GM18867 (cell line): ENCODE data around the gene MAP2.

Source experiments
- ATAC-seq: cut with Tn5 transposase; IDR thresholded peaks from one replicate; pipeline ENCODE4 v1.9.1; 2021; ENCODE audit warnings: mild to moderate bottlenecking, moderate library complexity; ENCODE audit not compliant: unreplicated experiment

Gene MAP2

DNA sequence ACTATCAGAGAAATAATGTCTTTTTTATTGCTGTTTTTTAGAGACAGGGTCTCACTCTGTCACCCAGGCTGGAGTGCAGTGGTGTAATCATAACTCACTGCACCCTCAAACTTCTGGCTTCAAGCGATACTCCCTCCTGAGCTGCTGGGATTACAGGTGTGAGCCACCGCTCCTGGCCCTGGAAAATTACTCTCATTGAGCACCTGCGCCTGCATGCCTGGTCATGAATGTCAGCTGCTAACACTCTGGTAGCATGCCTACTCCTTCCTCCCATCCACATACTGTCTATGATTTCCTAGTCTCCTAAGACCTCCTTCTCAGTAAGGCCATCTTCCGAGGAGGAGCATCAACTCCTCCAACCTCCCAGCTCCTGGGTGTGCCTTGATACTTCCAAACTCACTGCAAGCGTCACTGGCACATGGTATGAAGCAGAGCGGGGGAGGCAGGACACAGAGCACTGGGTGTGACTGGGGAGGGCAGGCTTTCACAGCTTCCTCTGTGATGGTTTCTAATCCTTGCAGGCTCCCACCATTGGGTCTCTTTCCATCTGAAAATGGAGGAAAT lies 1.6 kb upstream of the MAP2 start:
- no peak for ATAC-seq

GRCh38 chr2:209424199-209424701 lies 403 bp downstream of the MAP2 start:
- ATAC-seq = peak; percentile 22

- no peak for ATAC-seq
Measured at GRCh38 chr2:209424781-209425470, 1.1 kb downstream of the MAP2 start.

- peak; percentile 39 for ATAC-seq
Measured at GRCh38 chr2:209425471-209426071, 1.7 kb downstream of the MAP2 start.

DNA sequence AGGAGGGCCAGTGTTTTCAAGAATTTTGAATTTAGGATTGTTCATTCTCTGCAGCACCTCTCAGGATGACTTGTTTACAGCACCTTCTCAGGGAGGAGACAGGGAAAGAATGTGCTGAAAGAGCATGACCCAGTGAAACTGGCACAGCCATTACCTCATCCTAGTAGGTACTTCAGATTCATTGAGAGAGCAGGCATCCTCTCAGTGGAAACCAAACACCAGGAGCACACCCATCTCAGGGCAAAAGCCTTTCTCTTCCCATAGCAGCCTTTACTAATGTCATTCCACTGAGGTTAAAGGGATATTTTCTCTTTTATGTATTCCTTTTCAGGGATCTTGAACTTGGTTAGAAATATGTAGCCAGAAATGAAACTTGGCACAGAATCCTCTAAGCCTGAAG lies 2.6 kb downstream of the MAP2 start:
- no peak for ATAC-seq

- no peak for ATAC-seq
Measured at GRCh38 chr2:209431701-209432100, 7.9 kb downstream of the MAP2 start.

GRCh38 chr2:209441541-209441940 lies 17.7 kb downstream of the MAP2 start:
- no peak for ATAC-seq

GRCh38 chr2:209442939-209443338 lies 19.1 kb downstream of the MAP2 start:
- no peak for ATAC-seq

DNA sequence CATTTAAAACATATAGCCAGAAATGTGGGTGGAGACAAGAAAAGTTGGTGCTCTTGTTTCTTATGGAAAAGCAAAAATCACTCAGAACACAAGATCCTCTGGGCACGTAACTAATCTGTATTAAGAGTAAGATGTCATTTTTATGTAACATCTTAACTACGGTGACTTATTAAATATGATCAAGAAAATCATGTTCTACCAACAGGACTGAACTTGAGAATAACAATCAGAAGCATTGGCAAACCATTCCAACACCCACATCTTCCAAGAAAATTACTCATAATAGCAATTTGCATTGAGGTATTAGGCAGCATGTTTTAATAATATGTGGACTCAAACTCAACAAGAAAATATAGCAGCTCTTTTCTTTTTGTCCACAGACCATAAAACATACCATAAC lies 21.6 kb downstream of the MAP2 start:
- ATAC-seq = no peak

DNA sequence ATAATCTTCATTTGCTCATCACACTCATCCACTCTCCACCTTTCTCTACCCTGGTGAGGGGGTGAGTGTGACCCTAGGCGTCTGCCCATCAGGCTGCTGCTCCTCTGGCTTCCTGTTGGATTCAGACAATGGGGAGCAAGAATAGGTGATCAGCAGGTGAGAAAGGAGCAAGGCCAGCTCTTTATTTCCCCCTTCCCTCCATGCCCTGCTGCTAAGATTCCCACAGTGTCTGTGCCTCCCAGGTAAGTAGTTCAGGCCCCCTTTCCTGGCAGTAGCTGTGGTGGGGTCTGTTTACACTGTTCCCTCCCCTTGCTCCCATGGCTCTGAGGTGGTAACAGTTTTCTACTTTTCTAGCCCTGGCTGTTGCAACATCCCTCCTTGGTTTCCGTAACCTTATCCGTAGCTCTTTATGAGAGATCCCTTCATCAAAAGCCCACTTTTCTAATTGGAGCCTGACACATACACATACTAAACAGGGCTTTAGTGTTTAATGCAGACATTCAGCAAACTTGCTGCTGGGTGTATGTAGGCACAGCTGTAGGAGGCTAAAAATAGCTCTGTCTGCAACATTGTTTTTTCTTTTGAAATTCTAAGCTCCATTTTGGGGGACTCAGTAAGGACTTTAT lies 27.5 kb downstream of the MAP2 start:
- no peak for ATAC-seq

DNA sequence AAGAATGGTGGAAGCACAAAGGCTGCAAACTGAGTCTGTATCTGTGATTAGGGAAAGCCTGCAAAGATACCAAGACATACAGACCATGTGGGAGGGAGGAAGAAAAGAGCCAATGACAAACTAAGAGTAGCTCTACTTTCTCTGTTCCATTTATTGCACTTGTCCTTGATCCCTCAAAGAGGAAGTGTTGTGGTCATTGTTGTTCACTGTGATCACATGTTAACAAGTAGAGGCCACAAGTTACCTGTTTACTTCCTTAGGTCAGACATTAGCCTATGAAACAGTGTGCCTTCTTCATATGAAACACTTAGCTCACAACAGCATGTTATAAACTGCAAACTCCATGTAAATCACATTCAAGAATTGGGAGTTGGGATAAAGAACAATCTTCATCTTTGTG lies 32.6 kb downstream of the MAP2 start:
- ATAC-seq = no peak

DNA sequence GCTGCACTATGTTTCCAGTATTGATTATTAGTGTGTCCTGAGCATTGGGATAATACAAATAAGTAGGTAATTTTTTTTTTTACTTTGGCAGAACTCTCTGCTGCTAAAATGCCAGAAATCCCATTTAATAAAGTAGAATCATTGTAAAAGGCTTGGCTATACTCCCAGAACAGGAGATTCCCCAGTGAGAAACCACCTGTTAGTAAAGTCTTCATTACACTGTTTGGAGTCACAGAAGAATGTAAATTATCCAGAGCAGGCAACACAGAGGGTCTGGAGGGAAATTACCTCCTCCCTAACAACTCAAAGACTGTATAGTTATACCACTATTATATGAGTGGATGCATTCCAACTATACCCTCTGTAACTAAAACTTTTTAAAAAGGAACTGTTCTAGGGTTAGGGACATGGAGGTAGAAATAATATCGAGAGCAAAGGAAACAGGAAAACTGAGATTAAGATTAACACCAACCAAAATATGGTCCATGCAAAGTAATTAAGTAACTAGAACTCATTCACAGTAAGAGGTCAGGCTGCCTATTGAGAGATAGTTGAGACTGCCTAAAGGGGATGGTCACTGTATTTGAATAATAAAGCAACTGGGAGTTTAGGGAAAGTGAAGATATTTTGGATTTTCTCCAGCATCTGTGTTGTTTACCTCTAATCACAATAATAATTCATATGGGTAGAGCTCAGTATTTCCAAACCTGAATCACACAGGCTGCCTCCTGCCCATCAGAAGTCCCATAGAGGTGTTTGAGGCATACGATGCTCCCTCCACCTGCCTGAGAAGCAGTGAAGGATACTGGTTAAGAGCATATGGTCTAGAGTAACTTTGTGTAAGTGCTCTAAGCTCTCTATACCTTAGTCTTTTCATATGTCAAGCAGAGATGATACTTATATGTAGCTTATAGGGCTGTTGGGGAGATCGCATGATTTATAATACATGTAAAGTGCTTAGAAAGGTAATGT lies 34.4 kb downstream of the MAP2 start:
- no peak for ATAC-seq

DNA sequence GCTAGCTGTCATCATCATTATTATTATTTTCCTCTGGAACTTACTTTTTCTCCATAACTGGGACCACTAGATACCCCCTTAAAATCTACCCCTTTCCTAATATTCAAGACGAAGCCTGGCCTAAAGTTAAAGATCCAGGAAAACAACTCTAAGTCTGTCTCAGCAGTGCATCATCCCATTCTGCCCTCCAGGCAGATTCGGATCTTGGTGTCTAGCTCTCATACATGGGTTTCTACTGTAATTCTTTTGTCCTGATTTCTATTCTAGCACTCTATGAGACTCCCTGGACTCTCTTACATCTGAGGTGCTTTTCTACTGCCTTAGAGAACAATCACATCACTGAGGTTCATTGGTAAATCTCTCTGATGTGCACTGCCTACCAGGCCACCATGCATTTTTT lies 35.5 kb downstream of the MAP2 start:
- ATAC-seq = no peak

GRCh38 chr2:209460151-209460761 lies 36.4 kb downstream of the MAP2 start:
- no peak for ATAC-seq

- ATAC-seq = no peak
Measured at GRCh38 chr2:209463226-209463625, 39.4 kb downstream of the MAP2 start.

GRCh38 chr2:209463835-209464234 lies 40.0 kb downstream of the MAP2 start:
- ATAC-seq = no peak

GRCh38 chr2:209468846-209469245 lies 45.0 kb downstream of the MAP2 start:
- ATAC-seq = no peak

GRCh38 chr2:209469481-209469880 lies 45.6 kb downstream of the MAP2 start:
- ATAC-seq = no peak

DNA sequence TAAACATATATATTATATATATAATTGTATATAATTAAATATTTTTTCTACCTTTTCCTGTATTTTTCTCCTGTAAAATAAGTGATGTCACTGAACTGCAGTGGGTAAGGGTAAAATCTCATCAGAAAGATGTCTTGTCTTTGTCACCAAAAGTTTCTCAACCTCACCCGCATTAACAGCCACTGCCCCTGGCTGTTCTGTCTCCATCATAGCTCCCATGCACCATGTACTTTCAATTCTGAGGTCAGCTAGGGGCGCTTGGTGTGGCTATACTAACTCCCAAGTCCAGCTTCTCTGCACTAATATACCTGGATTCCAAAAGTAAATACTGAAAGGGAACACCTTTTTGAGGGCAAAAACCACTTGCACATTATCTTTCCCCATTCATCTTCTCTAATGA lies 46.6 kb downstream of the MAP2 start:
- ATAC-seq = no peak

- no peak for ATAC-seq
Measured at GRCh38 chr2:209471037-209471436, 47.2 kb downstream of the MAP2 start.
